22Rv1 (cell line): ENCODE measurements around the gene TCIRG1.

Experiments
- ZFX ChIP-seq: fragments of 450-650 bp; IDR thresholded peaks from 2 replicates; pipeline ENCODE4 v1.6.1; 2017; ENCODE audit warnings: antibody characterized with exemption, borderline replicate concordance
- TF ChIP-seq, protein P1 (sequence below): fragments of 450-650 bp; IDR thresholded peaks from 2 replicates; pipeline ENCODE4 v1.5.1; 2017; ENCODE audit warnings: mild to moderate bottlenecking

DNA sequence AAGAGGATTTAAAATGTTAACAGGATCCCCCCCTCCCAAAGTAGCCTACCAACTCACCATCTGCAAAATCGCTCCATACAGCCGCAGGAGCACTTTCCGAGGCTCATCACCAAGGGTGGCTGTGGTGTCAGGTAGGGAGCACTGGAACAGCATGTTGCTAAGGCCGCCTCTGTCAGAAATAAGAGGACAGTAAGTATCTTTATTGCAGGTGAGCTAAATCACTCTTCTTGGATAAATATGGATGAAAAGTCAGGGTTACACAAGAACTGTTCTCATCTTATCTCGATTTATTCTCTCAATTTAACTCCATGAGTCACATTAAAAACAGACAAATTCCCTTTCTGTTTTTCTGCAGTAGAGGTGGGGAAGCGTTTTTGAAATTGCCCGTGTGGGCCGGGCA is 58.1 kb downstream of the TCIRG1 start:
- TF ChIP-seq, protein P1, sequence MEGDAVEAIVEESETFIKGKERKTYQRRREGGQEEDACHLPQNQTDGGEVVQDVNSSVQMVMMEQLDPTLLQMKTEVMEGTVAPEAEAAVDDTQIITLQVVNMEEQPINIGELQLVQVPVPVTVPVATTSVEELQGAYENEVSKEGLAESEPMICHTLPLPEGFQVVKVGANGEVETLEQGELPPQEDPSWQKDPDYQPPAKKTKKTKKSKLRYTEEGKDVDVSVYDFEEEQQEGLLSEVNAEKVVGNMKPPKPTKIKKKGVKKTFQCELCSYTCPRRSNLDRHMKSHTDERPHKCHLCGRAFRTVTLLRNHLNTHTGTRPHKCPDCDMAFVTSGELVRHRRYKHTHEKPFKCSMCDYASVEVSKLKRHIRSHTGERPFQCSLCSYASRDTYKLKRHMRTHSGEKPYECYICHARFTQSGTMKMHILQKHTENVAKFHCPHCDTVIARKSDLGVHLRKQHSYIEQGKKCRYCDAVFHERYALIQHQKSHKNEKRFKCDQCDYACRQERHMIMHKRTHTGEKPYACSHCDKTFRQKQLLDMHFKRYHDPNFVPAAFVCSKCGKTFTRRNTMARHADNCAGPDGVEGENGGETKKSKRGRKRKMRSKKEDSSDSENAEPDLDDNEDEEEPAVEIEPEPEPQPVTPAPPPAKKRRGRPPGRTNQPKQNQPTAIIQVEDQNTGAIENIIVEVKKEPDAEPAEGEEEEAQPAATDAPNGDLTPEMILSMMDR = no peak
- TF ChIP-seq ZFX = no peak
